WTC11 (cell line): ENCODE measurements around the gene ARHGAP29. TPM values are rescaled to one million over a fixed set of nuclear protein-coding genes. Genes with fewer than 3 reads are reported as not detected.

Experiments
- ATAC-seq: fragments of 200-7000 bp; cut with Tn5 transposase; 2 replicates; pipeline ENCODE4 v1.10.0; 2021; ENCODE audit warnings: mild to moderate bottlenecking, moderate library complexity
- CTCF ChIA-PET: fragments of 300-600 bp; sonication (Branson Sonifier 250); formaldehyde crosslinking; loops from one replicate; lab custom pipeline; 2021; ENCODE audit warnings: antibody characterized with exemption; lab: Charles Lee
- POLR2A ChIA-PET: fragments of 350-600 bp; sonication (Branson Sonifier 250); formaldehyde crosslinking; loops from one replicate; lab custom pipeline; 2021; ENCODE audit warnings: antibody characterized with exemption; lab: Charles Lee
- DNase-seq: peaks from one replicate; pipeline ENCODE4 v3.0.0; 2021; ENCODE audit warnings: low spot score
- H3K27ac Mint-ChIP-seq: 2 replicates; pipeline ENCODE4 v1.8.0; 2021; ENCODE audit warnings: mixed read lengths
- H3K27me3 Mint-ChIP-seq: 2 replicates; pipeline ENCODE4 v1.8.0; 2021; ENCODE audit warnings: low read depth, mild to moderate bottlenecking, moderate library complexity, mixed read lengths
- H3K36me3 Mint-ChIP-seq: 2 replicates; pipeline ENCODE4 v1.8.0; 2021; ENCODE audit warnings: mixed read lengths
- H3K4me1 Mint-ChIP-seq: 2 replicates; pipeline ENCODE4 v1.8.0; 2022; ENCODE audit warnings: mixed read lengths
- H3K4me3 Mint-ChIP-seq: 2 replicates; pipeline ENCODE4 v1.8.0; 2021; ENCODE audit warnings: mild to moderate bottlenecking, moderate library complexity, mixed read lengths
- H3K9me3 Mint-ChIP-seq: 2 replicates; pipeline ENCODE4 v1.8.0; 2021; ENCODE audit warnings: mixed read lengths
- AFF4 ChIP-seq: sonication (generic); formaldehyde crosslinking; IDR thresholded peaks from 2 replicates; pipeline ENCODE4 v1.8.1; 2023; ENCODE audit warnings: mild to moderate bottlenecking, missing genetic modification reagents, borderline replicate concordance
- HMGXB4 ChIP-seq: sonication (generic); formaldehyde crosslinking; IDR thresholded peaks from 2 replicates; pipeline ENCODE4 v1.8.1; 2023; ENCODE audit warnings: mild to moderate bottlenecking, moderate library complexity, missing genetic modification reagents
- KAT7 ChIP-seq: sonication (generic); formaldehyde crosslinking; IDR thresholded peaks from 2 replicates; pipeline ENCODE4 v1.8.1; 2023; ENCODE audit warnings: missing genetic modification reagents, mild to moderate bottlenecking, borderline replicate concordance
- RELA ChIP-seq: sonication (generic); formaldehyde crosslinking; IDR thresholded peaks from 2 replicates; pipeline ENCODE4 v1.8.1; 2022; ENCODE audit warnings: missing genetic modification reagents, mild to moderate bottlenecking, borderline replicate concordance
- SOX15 ChIP-seq: fragments of 250-450 bp; sonication (Bioruptor Pico); IDR thresholded peaks from 2 replicates; pipeline ENCODE4 v1.9.0; 2021; ENCODE audit warnings: mild to moderate bottlenecking
- ZNF138 ChIP-seq: sonication (generic); formaldehyde crosslinking; conservative IDR thresholded peaks from 2 replicates; pipeline ENCODE4 v1.8.1; 2022; ENCODE audit warnings: mild to moderate bottlenecking, moderate library complexity, missing genetic modification reagents
- ZNF263 ChIP-seq: sonication (generic); formaldehyde crosslinking; IDR thresholded peaks from 2 replicates; pipeline ENCODE4 v1.8.1; 2022; ENCODE audit warnings: low read depth, mild to moderate bottlenecking, moderate library complexity, missing genetic modification reagents
- ZNF317 ChIP-seq: sonication (generic); formaldehyde crosslinking; IDR thresholded peaks from 2 replicates; pipeline ENCODE4 v1.8.1; 2023; ENCODE audit warnings: low read depth, mild to moderate bottlenecking, moderate library complexity, missing genetic modification reagents, borderline replicate concordance
- ZNF396 ChIP-seq: fragments of 250-450 bp; sonication (Bioruptor Pico); IDR thresholded peaks from 2 replicates; pipeline ENCODE4 v1.8.0; 2021; ENCODE audit warnings: mild to moderate bottlenecking, moderate library complexity, borderline replicate concordance
- ZNF425 ChIP-seq: fragments of 250-450 bp; sonication (Bioruptor Pico); conservative IDR thresholded peaks from 2 replicates; pipeline ENCODE4 v1.9.0; 2021; ENCODE audit warnings: mild to moderate bottlenecking
- ZNF671 ChIP-seq: fragments of 250-450 bp; sonication (Bioruptor Pico); IDR thresholded peaks from 2 replicates; pipeline ENCODE4 v1.8.0; 2021; ENCODE audit warnings: mild to moderate bottlenecking
- total RNA-seq: library from RNA; stranded (reverse); gene quantifications from 3 replicates; pipeline ENCODE4 v1.2.3, GENCODE V29; 2021
- TF ChIP-seq, protein P1 (sequence below): sonication (generic); formaldehyde crosslinking; IDR thresholded peaks from 2 replicates; pipeline ENCODE4 v1.8.1; 2023; ENCODE audit warnings: mild to moderate bottlenecking, missing genetic modification reagents, moderate library complexity
- TF ChIP-seq, protein P2 (sequence below): sonication (generic); formaldehyde crosslinking; IDR thresholded peaks from 2 replicates; pipeline ENCODE4 v1.8.0; 2022; ENCODE audit warnings: missing genetic modification reagents
- TF ChIP-seq, protein P3 (sequence below): sonication (generic); formaldehyde crosslinking; IDR thresholded peaks from 2 replicates; pipeline ENCODE4 v1.8.0; 2023; ENCODE audit warnings: missing genetic modification reagents, mild to moderate bottlenecking, borderline replicate concordance

The ARHGAP29 gene
- total RNA-seq, 1 experiment from 2014 or later = 6.6 TPM

- CTCF ChIA-PET = interaction anchor here (1.7 kb wide), 1 partner anchor 208 kb away, joined by 4 read pairs; no protein-coding TSS in a partner anchor
- no peaks in the 10 kb centered on the region for H3K36me3 Mint-ChIP-seq
- ATAC-seq (no peak), DNase-seq (no peak)
- TF ChIP-seq ZNF138 (CRISPR knock-in tag) = no peak
- no peak for TF ChIP-seq AFF4 (CRISPR knock-in tag)
- peaks cover 100% of the 10 kb centered on the region for H3K27me3 Mint-ChIP-seq
- H3K27ac Mint-ChIP-seq = no peak overlapping the region
- no peaks in the 10 kb centered on the region for H3K4me1 Mint-ChIP-seq
- no peaks in the 10 kb centered on the region for H3K9me3 Mint-ChIP-seq
- POLR2A ChIA-PET = no interaction called here
- no peak overlapping the region for H3K4me3 Mint-ChIP-seq
These were observed 16.2 kb upstream of the ARHGAP29 start for GRCh38 chr1:94253456-94254017.

GRCh38 chr1:94250341-94250740, 13.0 kb upstream of the ARHGAP29 start:
- Mint-ChIP-seq H3K9me3 (no peaks in the 10 kb centered on the region), H3K27ac (no peak overlapping the region), H3K4me3 (no peak overlapping the region), H3K27me3 (peaks cover 95% of the 10 kb centered on the region), H3K36me3 (no peaks in the 10 kb centered on the region), H3K4me1 (peaks cover 10% of the 10 kb centered on the region)
- POLR2A ChIA-PET = no interaction called here
- CTCF ChIA-PET = no interaction called here
- DNase-seq (no peak), ATAC-seq (no peak)
- TF ChIP-seq SOX15 (CRISPR knock-in tag) = no peak
- TF ChIP-seq ZNF396 (CRISPR knock-in tag) = no peak
- TF ChIP-seq, protein P1, sequence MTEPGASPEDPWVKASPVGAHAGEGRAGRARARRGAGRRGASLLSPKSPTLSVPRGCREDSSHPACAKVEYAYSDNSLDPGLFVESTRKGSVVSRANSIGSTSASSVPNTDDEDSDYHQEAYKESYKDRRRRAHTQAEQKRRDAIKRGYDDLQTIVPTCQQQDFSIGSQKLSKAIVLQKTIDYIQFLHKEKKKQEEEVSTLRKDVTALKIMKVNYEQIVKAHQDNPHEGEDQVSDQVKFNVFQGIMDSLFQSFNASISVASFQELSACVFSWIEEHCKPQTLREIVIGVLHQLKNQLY (CRISPR knock-in tag) = no peak
- TF ChIP-seq, protein P2, sequence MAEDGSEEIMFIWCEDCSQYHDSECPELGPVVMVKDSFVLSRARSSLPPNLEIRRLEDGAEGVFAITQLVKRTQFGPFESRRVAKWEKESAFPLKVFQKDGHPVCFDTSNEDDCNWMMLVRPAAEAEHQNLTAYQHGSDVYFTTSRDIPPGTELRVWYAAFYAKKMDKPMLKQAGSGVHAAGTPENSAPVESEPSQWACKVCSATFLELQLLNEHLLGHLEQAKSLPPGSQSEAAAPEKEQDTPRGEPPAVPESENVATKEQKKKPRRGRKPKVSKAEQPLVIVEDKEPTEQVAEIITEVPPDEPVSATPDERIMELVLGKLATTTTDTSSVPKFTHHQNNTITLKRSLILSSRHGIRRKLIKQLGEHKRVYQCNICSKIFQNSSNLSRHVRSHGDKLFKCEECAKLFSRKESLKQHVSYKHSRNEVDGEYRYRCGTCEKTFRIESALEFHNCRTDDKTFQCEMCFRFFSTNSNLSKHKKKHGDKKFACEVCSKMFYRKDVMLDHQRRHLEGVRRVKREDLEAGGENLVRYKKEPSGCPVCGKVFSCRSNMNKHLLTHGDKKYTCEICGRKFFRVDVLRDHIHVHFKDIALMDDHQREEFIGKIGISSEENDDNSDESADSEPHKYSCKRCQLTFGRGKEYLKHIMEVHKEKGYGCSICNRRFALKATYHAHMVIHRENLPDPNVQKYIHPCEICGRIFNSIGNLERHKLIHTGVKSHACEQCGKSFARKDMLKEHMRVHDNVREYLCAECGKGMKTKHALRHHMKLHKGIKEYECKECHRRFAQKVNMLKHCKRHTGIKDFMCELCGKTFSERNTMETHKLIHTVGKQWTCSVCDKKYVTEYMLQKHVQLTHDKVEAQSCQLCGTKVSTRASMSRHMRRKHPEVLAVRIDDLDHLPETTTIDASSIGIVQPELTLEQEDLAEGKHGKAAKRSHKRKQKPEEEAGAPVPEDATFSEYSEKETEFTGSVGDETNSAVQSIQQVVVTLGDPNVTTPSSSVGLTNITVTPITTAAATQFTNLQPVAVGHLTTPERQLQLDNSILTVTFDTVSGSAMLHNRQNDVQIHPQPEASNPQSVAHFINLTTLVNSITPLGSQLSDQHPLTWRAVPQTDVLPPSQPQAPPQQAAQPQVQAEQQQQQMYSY (CRISPR knock-in tag) = no peak
- TF ChIP-seq ZNF263 (CRISPR knock-in tag) = no peak
- no peak for TF ChIP-seq KAT7 (CRISPR knock-in tag)
- TF ChIP-seq RELA (CRISPR knock-in tag) = no peak
- TF ChIP-seq ZNF425 (CRISPR knock-in tag) = no peak
- no peak for TF ChIP-seq ZNF317
- TF ChIP-seq, protein P3, sequence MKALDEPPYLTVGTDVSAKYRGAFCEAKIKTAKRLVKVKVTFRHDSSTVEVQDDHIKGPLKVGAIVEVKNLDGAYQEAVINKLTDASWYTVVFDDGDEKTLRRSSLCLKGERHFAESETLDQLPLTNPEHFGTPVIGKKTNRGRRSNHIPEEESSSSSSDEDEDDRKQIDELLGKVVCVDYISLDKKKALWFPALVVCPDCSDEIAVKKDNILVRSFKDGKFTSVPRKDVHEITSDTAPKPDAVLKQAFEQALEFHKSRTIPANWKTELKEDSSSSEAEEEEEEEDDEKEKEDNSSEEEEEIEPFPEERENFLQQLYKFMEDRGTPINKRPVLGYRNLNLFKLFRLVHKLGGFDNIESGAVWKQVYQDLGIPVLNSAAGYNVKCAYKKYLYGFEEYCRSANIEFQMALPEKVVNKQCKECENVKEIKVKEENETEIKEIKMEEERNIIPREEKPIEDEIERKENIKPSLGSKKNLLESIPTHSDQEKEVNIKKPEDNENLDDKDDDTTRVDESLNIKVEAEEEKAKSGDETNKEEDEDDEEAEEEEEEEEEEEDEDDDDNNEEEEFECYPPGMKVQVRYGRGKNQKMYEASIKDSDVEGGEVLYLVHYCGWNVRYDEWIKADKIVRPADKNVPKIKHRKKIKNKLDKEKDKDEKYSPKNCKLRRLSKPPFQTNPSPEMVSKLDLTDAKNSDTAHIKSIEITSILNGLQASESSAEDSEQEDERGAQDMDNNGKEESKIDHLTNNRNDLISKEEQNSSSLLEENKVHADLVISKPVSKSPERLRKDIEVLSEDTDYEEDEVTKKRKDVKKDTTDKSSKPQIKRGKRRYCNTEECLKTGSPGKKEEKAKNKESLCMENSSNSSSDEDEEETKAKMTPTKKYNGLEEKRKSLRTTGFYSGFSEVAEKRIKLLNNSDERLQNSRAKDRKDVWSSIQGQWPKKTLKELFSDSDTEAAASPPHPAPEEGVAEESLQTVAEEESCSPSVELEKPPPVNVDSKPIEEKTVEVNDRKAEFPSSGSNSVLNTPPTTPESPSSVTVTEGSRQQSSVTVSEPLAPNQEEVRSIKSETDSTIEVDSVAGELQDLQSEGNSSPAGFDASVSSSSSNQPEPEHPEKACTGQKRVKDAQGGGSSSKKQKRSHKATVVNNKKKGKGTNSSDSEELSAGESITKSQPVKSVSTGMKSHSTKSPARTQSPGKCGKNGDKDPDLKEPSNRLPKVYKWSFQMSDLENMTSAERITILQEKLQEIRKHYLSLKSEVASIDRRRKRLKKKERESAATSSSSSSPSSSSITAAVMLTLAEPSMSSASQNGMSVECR (CRISPR knock-in tag) = no peak
- TF ChIP-seq ZNF671 (CRISPR knock-in tag) = no peak
- TF ChIP-seq HMGXB4 (CRISPR knock-in tag) = no peak
